Measurements from ENCODE around the gene HLF. TPM values are rescaled to one million over a fixed set of nuclear protein-coding genes. Genes with fewer than 3 reads are reported as not detected.

Gene HLF
- total and polyA plus RNA-seq, 10 of the 15 experiments (the other 5 are each of a cell fraction or from before 2014, with no cell fraction given), result 0.01 to 0.33 (median 0.20) TPM; not detected in 3

DNA sequence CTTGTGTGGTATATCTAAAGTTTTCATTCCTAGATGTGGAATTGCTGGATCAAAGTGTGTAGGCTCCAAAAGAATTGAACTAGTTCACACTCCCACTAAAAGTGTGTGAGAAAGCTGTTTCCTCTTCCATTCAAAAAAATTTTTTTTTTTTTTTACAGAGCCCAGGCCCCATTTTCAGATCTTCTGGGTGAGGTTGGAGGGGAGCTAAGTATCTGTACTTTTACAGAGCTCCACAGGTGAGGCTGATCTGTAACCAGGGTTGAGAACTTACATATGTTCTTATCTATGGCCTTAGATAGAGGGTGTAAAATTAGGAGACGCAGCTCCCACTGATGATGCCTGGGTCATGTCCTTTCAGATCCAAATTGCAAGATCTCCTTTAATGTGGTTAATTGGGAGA is 31.9 kb downstream of the HLF start:
- CTCF ChIA-PET, result interaction anchor here (0.7 to 3.3 kb wide), 12 partner anchors 9 to 311 kb away, joined by 3 to 72 read pairs (median 4); no protein-coding TSS in a partner anchor
- intact Hi-C loops (cut with micrococcal nuclease; ENCODE audit: unreplicated experiment), result loop anchor here (1.0 to 5.0 kb wide), 3 partner anchors 218 to 303 kb away; no protein-coding TSS in a partner anchor
- Histone ChIP-seq H3K27me3 (replicated peaks in 1 of 2; ENCODE audit: control insufficient read depth in 2 of 2, insufficient read depth in 2 of 2, low read length in 1 of 2) (peaks cover 0 to 1% of the 10 kb centered on the region in 2 experiments; a peak in 2 of 4 replicates), H3K27ac (ENCODE audit: control insufficient read depth, insufficient read depth) (no peak overlapping the region), H3K4me2 (ENCODE audit: control insufficient read depth, insufficient read depth) (no peak overlapping the region), H3K9ac (ENCODE audit: control insufficient read depth, insufficient read depth, low read length) (no peak overlapping the region), H3K79me2 (ENCODE audit: control insufficient read depth, insufficient read depth, low read length) (no peaks in the 10 kb centered on the region), H3K36me3 (ENCODE audit: control insufficient read depth in 2 of 2, insufficient read depth in 2 of 2, low read length in 1 of 2) (no peaks in the 10 kb centered on the region), H4K20me1 (ENCODE audit: control insufficient read depth, insufficient read depth) (no peaks in the 10 kb centered on the region), H3K9me3 (replicated peaks; ENCODE audit: control insufficient read depth, insufficient read depth, low read length) (no peaks in the 10 kb centered on the region), H3K4me1 (ENCODE audit: control insufficient read depth, insufficient read depth, low read length) (no peaks in the 10 kb centered on the region), H2AFZ (ENCODE audit: control insufficient read depth, low read depth, low read length) (no peak overlapping the region), H3K4me3 (no peak overlapping the region)
- RAD21 ChIA-PET (ENCODE audit: unreplicated experiment), result interaction anchor here (1.0 to 3.3 kb wide), 3 partner anchors 241 to 307 kb away, joined by 4 to 19 read pairs (median 5); no protein-coding TSS in a partner anchor
- in situ Hi-C loops (cut with MboI), result no loop called here
- ATAC-seq (no peak), DNase-seq (ENCODE audit: low read depth, low spot score) (no peak), FAIRE-seq (no peak)
- POLR2A ChIA-PET, result interaction anchor here (0.6 kb wide), 1 partner anchor 73 kb away, joined by 4 read pairs; no protein-coding TSS in a partner anchor
- 100% methylated on average over 1 of the region's 1 CpG for WGBS (ENCODE audit: insufficient coverage, insufficient replicate concordance, low lambda C conversion rate, missing lambda C conversion rate)
- SMC1A ChIA-PET (ENCODE audit: uncharacterized antibody, unreplicated experiment), result interaction anchor here (1.0 to 2.5 kb wide), 4 partner anchors 60 to 304 kb away, joined by 3 to 28 read pairs (median 5); no protein-coding TSS in a partner anchor
- TF ChIP-seq PRDM15 (CRISPR knock-in tag; IDR thresholded peaks at IDR 0.05) (no peak), NR2C1 (IDR thresholded peaks at IDR 0.05) (no peak)
- no TSS peak for BruUV-seq (replicated peaks)

Measured in GM12878 (cell line).